GM20000 (cell line): ENCODE measurements around the gene CCDC73.

Experiments
- DNase-seq: peaks from one replicate; pipeline ENCODE4 v3.0.0; 2012; ENCODE audit warnings: low spot score
- TF ChIP-seq, protein P1 (sequence below): IDR thresholded peaks from 2 replicates; pipeline ENCODE4 v1.5.1; 2012; ENCODE audit warnings: mild to moderate bottlenecking, control low read depth; ENCODE audit errors: extremely low read depth, missing control alignments

Gene CCDC73

GRCh38 chr11:32586576-32587190 lies 207.8 kb downstream of the CCDC73 start:
- no peak for DNase-seq
- TF ChIP-seq, protein P1, sequence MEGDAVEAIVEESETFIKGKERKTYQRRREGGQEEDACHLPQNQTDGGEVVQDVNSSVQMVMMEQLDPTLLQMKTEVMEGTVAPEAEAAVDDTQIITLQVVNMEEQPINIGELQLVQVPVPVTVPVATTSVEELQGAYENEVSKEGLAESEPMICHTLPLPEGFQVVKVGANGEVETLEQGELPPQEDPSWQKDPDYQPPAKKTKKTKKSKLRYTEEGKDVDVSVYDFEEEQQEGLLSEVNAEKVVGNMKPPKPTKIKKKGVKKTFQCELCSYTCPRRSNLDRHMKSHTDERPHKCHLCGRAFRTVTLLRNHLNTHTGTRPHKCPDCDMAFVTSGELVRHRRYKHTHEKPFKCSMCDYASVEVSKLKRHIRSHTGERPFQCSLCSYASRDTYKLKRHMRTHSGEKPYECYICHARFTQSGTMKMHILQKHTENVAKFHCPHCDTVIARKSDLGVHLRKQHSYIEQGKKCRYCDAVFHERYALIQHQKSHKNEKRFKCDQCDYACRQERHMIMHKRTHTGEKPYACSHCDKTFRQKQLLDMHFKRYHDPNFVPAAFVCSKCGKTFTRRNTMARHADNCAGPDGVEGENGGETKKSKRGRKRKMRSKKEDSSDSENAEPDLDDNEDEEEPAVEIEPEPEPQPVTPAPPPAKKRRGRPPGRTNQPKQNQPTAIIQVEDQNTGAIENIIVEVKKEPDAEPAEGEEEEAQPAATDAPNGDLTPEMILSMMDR: no peak

- DNase-seq: no peak
- TF ChIP-seq, protein P1: no peak
Measured at GRCh38 chr11:32584921-32585320, 209.5 kb downstream of the CCDC73 start.

DNA sequence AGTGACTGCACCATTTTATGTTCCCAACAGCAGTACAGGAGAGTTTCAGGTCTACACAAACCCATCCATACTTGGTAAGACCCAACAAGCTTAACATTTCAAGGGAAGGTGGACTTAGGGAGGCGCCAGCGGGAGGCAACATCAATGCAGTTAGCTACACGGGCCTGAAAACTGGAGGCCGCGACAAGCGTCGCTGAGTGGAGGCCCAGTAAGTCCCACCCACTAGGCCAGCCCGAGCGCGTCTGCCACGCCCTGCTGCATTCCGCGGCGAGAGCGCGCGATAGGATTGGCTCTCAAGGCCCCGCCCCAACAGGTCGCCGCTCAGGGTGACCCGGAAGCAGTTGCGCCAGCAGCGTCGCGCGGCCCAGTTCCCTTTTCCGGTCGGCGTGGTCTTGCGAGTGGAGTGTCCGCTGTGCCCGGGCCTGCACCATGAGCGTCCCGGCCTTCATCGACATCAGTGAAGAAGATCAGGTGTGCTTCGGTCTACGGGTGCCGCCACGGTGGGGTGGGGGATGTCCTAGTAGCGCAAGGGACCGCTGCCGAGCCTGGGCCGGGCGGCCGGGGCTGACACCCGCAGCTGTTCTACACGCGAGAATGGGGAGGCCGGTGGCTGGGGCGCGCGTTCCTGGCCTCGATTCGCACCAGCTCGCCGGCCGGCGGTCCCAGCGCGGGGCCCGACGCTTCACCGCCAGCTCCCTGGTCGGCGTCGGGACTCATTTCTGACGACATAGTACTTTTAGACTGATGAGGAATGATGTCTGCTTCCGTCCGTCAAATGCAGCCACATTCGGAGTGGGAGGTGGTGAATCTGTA lies 210.8 kb downstream of the CCDC73 start, which contains the start of gene EIF3M:
EIF3M (plus strand) TSS at position 373 of the 813 bp plus-strand sequence; CDS start at position 430, 57 bp downstream.
- DNase-seq: peak; percentile 94
- TF ChIP-seq, protein P1: no peak

- TF ChIP-seq, protein P1: no peak
- no peak for DNase-seq
Measured at GRCh38 chr11:32581556-32581955, 212.9 kb downstream of the CCDC73 start.

- TF ChIP-seq, protein P1: no peak
- no peak for DNase-seq
Measured at GRCh38 chr11:32580967-32581366, 213.5 kb downstream of the CCDC73 start.

GRCh38 chr11:32576456-32576855 lies 218.0 kb downstream of the CCDC73 start:
- DNase-seq: no peak
- TF ChIP-seq, protein P1: no peak

- TF ChIP-seq, protein P1: no peak
Measured at GRCh38 chr11:32575070-32575469, 219.4 kb downstream of the CCDC73 start.

More at GRCh38 chr11:32575070-32575469, 219.4 kb downstream of the CCDC73 start:
- no peak for DNase-seq
